Measurements from ENCODE around the gene TAS2R43. TPM values are rescaled to one million over a fixed set of nuclear protein-coding genes. Genes with fewer than 3 reads are reported as not detected.
"Not testable (repeated sequence)": the region's sequence is repeated elsewhere in the genome, so short reads cannot be mapped to it uniquely, and the experiment has no call there.

TAS2R43 gene
- total RNA-seq, 6 donors from 2014 or later, result 0.52 to 10.5 (median 5.9) TPM; not detected in 1

DNA sequence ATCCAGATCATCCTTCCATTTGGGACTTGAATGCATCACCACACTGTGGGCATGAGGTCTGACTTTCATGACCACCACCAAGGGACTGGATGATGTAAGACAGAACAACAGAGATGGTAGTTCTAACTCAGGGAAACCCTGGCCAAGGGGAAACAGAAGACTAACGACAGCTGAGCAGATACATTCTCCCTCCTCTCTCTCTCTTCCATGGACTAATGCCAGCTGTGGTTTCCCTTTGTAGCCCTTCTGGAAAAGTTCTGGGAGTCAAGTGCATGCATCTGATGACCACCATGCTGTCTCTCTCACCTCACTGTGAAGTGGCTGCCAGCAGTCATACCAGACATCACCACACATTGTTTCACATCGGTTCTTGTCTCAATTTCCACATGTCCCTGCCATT, 38.9 kb upstream of the TAS2R43 start:
- Histone ChIP-seq H3K9me3 (no peaks in the 10 kb centered on the region), H3K4me1 (no peaks in the 10 kb centered on the region), H3K27me3 (no peaks in the 10 kb centered on the region), H3K4me3 (no peak overlapping the region), H3K27ac (no peak overlapping the region), H3K36me3 (no peaks in the 10 kb centered on the region)
- DNase-seq, result no peak
- WGBS, 2 donors, result 81 to 92% methylated on average over 2 of the region's 2 CpGs
- TF ChIP-seq, protein P1, sequence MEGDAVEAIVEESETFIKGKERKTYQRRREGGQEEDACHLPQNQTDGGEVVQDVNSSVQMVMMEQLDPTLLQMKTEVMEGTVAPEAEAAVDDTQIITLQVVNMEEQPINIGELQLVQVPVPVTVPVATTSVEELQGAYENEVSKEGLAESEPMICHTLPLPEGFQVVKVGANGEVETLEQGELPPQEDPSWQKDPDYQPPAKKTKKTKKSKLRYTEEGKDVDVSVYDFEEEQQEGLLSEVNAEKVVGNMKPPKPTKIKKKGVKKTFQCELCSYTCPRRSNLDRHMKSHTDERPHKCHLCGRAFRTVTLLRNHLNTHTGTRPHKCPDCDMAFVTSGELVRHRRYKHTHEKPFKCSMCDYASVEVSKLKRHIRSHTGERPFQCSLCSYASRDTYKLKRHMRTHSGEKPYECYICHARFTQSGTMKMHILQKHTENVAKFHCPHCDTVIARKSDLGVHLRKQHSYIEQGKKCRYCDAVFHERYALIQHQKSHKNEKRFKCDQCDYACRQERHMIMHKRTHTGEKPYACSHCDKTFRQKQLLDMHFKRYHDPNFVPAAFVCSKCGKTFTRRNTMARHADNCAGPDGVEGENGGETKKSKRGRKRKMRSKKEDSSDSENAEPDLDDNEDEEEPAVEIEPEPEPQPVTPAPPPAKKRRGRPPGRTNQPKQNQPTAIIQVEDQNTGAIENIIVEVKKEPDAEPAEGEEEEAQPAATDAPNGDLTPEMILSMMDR (IDR thresholded peaks at IDR 0.05), result no peak
- TF ChIP-seq POLR2A (IDR thresholded peaks at IDR 0.05) (no peak), POLR2AphosphoS5 (IDR thresholded peaks at IDR 0.05) (no peak), EP300 (IDR thresholded peaks at IDR 0.05) (no peak)
- no peak for ATAC-seq (ENCODE audit: low FRiP score in 2 of 2)

DNA sequence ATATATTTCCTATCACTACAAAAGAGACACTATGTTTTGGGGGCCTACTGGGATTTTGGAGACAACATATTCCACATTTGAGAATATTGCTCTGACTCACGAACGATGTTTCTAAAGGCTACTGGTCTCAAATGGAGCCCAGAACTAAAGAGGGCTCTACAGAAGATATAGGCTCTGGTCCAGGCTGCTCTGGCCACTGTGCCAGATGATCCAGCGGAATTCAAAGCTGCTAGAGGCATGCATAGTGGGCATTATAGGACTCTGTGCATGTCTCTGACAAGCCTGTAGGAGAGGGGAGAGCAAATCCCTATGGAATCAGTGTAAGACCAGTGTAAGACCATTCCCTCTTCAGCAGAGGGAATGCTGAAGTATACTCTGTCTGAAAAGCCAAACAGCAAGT, 38.3 kb upstream of the TAS2R43 start:
- DNase-seq (no peak), ATAC-seq (ENCODE audit: low FRiP score in 2 of 2) (no peak)
- no peak overlapping the region for H3K4me3 ChIP-seq
- no peaks in the 10 kb centered on the region for H3K27me3 ChIP-seq
- no peak overlapping the region for H3K27ac ChIP-seq
- no peaks in the 10 kb centered on the region for H3K4me1 ChIP-seq
- 100% methylated on average over 3 of the region's 3 CpGs for WGBS, 2 donors
- no peaks in the 10 kb centered on the region for H3K9me3 ChIP-seq
- TF ChIP-seq EP300 (IDR thresholded peaks at IDR 0.05) (no peak), POLR2AphosphoS5 (IDR thresholded peaks at IDR 0.05) (no peak), POLR2A (IDR thresholded peaks at IDR 0.05) (no peak)
- TF ChIP-seq, protein P1 (IDR thresholded peaks at IDR 0.05), result no peak
- H3K36me3 ChIP-seq, result no peaks in the 10 kb centered on the region

DNA sequence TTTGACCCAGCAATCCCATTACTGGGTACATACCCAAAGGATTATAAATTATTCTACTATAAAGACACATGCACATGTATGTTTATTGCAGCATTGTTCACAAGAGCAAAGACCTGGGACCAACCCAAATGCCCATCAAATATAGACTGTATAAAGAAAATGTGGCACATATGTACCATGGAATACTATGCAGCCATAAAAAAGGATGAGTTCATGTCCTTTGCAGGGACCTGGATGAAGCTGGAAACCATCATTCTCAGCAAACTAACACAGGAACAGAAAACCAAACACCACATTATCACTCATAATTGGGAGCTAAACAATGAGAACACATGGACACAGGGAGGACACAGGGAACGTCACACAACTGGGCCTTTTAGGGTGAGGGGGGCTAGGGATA, 22.0 kb upstream of the TAS2R43 start:
- H3K36me3 ChIP-seq; H3K27me3 ChIP-seq; DNase-seq; ATAC-seq (ENCODE audit: low FRiP score in 2 of 2); H3K4me3 ChIP-seq; H3K27ac ChIP-seq; H3K4me1 ChIP-seq: not testable (repeated sequence)
- H3K9me3 ChIP-seq, result peaks cover 0 to 17% (median 3%) of the 10 kb centered on the region in 4 donors
- WGBS, 2 donors, result 90 to 100% methylated on average over 1 of the region's 1 CpG

DNA sequence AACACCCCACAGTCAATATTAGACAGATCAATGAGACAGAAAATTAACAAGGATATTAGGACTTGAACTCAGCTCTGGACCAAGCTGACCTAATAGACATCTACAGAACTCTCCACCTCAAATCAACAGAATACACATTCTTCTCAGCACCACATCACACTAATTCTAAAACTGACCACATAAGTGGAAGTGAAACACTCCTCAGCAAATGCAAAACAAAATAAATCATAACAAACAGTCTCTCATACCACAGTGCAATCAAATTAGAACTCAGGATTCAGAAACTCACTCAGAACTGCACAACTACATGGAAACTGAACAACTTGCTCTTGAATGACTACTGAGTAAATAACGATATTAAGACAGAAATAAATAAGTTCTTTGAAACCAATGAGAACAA, 19.1 kb upstream of the TAS2R43 start:
- DNase-seq; H3K36me3 ChIP-seq; H3K4me1 ChIP-seq; H3K27me3 ChIP-seq; ATAC-seq (ENCODE audit: low FRiP score in 2 of 2); H3K27ac ChIP-seq; H3K4me3 ChIP-seq: not testable (repeated sequence)
- peaks cover 0 to 17% (median 0%) of the 10 kb centered on the region in 4 donors for H3K9me3 ChIP-seq
- 89 to 90% methylated on average over 1 of the region's 1 CpG for whole genome bisulfite sequencing, 2 donors

DNA sequence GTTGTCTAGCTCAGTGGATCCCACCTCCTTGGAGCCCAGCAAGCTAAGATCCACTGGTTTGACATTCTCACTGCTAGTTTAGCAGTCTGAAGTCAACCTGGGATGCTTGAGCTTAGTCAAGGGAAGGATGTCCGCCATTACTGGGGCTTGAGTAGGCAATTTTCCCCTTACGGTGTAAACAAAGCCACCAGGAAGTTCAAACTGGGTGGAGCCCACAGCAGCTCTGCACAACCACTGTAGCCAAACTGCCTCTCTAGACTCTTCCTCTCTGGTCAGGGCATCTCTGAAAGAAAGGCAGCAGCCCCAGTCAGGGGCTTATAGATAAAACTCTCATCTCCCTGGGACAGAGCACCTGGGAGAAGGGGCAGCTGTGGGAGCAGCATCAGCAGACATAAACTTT, 16.7 kb upstream of the TAS2R43 start:
- no peak for ATAC-seq (ENCODE audit: low FRiP score in 2 of 2)

DNA sequence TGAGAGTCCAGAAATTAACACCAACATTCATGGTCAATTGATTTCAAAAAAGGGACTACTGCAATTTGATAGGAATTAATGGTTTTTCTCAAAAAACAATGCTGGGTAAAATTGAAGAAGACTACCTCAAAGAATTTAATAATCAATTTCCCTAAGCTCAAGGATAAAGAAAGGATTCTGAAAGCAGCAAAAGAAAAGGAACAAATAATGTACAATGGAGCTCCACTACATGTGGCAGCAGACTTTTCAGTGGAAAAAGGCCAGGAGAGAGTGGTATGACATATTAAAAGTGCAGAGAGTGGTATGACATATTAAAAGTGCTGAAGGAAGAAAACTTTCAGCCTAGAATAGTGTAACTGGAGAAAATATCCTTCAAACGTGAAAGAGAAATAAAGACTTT, 15.6 kb upstream of the TAS2R43 start:
- Histone ChIP-seq H3K27ac (no peak overlapping the region), H3K4me1 (no peaks in the 10 kb centered on the region), H3K9me3 (peaks cover 0 to 17% (median 0%) of the 10 kb centered on the region in 4 donors), H3K4me3 (no peak overlapping the region), H3K36me3 (no peaks in the 10 kb centered on the region), H3K27me3 (no peaks in the 10 kb centered on the region)
- DNase-seq (no peak), ATAC-seq (ENCODE audit: low FRiP score in 2 of 2) (no peak)
- 82 to 85% methylated on average over 1 of the region's 1 CpG for WGBS, 2 donors
- TF ChIP-seq POLR2AphosphoS5 (IDR thresholded peaks at IDR 0.05), result no peak
- TF ChIP-seq, protein P1 (IDR thresholded peaks at IDR 0.05), result no peak
- no peak for TF ChIP-seq POLR2A (IDR thresholded peaks at IDR 0.05)
- no peak for TF ChIP-seq EP300 (IDR thresholded peaks at IDR 0.05)

More for the DNA sequence above, 16.7 kb upstream of the TAS2R43 start:
- no peaks in the 10 kb centered on the region for H3K27me3 ChIP-seq
- H3K9me3 ChIP-seq, result peaks cover 0 to 17% (median 0%) of the 10 kb centered on the region in 4 donors
- peaks cover 0 to 2% (median 0%) of the 10 kb centered on the region in 4 donors for H3K36me3 ChIP-seq
- H3K27ac ChIP-seq, result no peak overlapping the region
- TF ChIP-seq, protein P1 (IDR thresholded peaks at IDR 0.05), result no peak
- TF ChIP-seq EP300 (IDR thresholded peaks at IDR 0.05) (no peak), POLR2A (IDR thresholded peaks at IDR 0.05) (no peak), POLR2AphosphoS5 (IDR thresholded peaks at IDR 0.05) (no peak)
- H3K4me3 ChIP-seq, result no peak overlapping the region
- H3K4me1 ChIP-seq, result no peaks in the 10 kb centered on the region
- 81 to 82% methylated on average over 2 of the region's 2 CpGs for WGBS, 2 donors
- no peak for DNase-seq

All from upper lobe of left lung (tissue), 6 donors.